TTC549 (cell line): ENCODE results near the gene FIS1.
"Not testable (repeated sequence)": the region's sequence is repeated elsewhere in the genome, so short reads cannot be mapped to it uniquely, and the experiment has no call there.

ENCODE experiments used
- FAIRE-seq: peaks from 2 replicates; lab custom pipeline; 2012; peaks lifted over from hg19 to GRCh38; lab: Jason Lieb, UNC

Gene FIS1

DNA sequence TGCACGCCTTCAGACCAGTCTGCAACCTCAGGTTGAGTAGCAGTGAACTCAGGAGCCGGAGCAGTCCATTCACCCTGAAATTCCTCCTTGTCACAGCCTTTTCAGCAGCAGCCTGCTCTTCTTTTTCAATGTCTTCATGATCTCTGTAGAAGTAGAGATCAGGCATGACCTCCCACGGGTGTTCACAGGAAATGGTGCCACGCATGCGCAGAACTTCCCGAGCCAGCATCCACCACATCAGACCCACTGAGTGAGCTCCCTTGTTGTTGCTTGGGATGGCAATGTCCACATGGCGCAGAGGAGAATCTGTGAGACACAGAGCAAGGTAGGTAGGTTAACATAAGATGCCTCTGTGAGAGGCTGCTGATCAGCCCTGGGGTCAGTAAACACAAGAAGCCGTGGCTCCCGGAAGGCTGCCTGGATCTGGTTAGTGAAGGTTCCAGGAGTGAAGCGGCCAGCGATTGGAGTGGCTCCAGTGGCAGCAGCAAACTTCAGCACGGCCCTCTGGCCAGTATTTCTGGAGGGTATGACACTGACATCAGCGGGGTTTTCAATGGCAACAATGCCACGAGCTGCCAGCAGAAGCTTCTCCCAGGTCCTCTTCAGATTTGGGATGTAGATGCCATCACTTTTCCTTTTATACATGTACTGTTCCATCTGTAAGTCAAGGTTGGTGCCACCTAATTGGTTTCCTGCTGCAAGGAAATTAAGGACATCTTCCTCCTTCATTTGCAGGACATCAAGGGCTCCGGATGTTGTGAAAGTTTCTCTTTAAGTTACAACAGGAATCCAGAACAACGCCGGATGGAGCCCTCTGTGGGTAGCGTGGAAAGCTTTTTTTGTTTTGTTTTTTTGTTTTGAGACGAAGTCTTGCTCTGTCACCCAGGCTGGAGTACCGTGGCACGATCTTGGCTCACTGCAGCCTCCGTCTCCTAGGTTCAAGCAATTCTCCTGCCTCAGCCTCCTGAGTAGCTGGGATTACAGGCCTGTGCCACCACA, 40.8 kb downstream of the FIS1 start:
- FAIRE-seq = not testable (repeated sequence)

DNA sequence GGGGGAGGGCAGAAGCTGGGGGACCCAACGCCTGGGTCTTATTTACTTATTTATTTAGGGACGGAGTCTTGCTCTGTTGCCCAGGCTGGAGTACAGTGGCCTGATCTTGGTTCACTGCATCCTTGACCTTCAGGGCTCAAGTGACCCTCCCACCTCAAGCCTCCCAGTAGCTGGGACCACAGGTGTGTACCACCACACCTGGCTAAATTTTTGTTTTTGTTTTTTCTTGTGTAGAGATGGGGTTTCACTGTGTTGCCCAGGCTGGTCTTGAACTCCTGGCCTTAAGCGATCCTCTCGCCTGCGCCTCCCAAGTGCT, 42.3 kb downstream of the FIS1 start:
- no peak for FAIRE-seq

DNA sequence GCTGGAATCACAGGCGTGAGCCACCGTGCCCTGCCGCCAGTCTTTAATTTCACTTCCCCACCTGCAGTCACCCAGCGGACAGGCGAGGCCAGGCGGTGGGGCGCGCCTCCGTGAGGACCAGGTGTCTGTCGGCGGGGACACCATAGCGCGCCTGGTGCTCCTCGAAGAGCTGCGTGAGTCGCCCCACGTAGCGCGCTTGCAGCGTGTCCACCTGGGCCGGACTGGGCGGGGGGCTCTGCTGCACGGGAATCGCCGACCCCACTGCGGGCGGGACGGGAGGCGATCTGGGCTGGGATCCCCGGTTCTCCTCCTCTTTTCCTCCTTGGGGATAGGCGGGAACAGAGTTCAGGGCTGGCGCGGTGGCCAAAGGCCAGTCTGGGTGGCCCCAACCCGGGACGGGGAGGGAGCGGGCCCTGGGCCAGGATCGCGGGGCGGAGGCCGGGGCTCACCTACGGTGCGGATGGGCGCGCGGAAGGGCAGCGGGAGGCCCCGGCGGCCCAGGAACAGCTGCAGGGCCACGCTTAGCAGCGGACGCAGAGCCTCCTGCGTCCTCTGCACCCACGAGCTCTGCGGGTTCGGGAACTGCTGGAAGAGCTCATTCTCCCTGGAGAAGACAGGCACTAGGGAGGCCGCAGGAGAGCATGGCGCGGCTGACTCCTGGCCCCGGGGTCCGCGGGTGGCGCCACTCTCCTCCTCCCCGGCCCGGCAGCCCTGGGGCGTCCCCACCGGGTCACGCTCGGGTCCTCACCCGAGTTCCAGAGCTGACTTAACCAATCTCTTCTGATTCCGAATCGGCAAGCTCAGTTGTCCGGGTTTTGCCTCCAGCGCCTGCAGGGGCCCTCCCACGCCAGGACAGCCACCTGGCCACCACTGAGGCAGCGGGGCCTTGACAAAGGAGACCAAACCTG, 42.9 kb downstream of the FIS1 start:
- FAIRE-seq = no peak

DNA sequence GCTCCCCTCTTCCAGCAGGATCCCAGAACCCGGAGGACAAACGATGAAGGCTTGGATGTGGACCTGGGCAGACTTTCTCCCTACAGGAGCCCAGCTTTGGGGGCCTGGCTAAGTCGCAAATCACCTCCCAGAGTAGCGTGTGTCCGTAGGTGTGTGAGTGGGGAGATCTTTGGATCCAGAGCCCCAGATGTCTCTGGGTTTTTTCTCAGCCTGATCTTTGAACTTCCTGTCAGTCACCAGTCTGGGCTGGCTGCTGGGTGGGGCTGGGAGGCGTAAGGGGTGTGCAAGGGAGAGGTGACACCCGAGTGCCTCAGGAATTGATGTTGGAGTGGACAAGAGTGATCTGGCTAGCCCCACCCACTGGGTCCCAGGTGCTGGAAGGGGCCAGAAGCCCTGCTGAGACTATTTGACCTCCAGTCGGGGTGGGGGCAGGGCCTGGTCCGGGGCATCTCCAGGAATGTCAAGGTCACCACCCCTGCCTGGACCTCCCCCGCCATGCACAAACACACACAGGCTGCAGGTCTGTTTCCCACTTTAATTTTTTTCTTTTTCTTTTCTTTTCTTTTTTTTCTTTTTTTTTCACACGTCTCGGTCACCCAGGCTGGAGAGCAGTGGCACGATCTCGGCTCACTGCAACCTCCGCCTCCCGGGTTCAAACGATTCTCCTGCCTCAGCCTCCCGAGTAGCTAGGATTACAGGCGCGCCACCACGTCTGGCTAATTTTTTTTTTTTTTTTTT, 43.9 kb downstream of the FIS1 start, which contains the start of gene MOGAT3:
Gene MOGAT3 (minus strand): TSS at position 175 of the 738 bp plus-strand sequence. CDS start 182 bp downstream, outside the sequence.
- FAIRE-seq = no peak

DNA sequence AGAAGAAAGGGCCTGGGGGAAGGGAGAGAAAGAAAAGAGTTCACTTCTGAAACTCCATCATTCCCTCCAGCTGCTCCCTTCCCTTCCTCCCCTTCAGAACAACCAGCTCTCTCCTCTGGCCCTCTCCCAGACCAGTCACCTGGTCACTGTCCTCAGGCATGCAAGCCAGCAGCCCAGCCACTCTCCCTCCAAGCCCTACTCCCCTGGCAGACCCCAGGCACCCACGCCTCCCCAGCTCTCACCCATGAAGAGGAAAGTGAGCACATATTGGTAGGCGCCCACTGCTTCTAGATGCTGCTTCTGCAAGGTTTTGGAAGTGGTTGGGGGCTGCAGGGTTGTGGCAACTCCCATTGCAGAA, 44.4 kb downstream of the FIS1 start:
- no peak for FAIRE-seq

DNA sequence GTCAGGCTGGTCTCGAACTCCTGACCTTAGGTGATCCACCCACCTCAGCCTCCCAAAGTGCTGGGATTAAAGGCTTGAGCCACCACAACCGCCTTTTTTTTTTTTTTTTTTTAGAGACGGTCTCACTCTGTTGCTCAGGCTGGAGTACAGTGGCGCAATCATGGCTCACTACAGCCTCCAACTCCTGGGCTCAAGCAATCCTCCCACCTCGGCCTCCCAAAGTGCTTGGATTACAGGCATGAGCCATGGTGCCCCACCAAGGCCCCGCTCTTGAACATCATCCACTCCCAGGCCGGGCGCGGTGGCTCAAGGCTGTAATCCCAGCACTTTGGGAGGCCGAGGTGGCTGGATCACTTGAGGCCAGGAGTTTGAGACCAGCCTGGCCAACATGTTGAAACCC, 45.4 kb downstream of the FIS1 start:
- not testable (repeated sequence) for FAIRE-seq

DNA sequence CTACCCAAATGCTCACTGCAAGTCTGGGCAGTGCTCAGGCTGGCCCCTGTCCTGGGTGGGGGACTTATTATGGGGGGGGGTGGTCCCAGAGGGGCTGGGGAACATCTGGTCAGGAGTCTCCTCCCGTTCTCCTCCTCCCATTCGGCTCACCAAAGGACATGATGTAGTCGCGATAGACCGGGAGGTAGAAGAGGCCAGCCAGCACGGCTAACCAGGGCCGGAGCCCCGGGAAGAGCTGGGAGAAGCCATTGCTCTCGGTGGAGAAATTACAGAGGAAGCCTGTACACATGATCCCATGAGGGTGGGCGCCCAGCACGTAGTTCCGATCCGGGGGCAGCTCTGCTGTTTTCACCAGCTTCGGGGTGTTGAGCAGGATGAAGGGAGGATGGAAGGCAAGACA, 46.4 kb downstream of the FIS1 start:
- FAIRE-seq = no peak

DNA sequence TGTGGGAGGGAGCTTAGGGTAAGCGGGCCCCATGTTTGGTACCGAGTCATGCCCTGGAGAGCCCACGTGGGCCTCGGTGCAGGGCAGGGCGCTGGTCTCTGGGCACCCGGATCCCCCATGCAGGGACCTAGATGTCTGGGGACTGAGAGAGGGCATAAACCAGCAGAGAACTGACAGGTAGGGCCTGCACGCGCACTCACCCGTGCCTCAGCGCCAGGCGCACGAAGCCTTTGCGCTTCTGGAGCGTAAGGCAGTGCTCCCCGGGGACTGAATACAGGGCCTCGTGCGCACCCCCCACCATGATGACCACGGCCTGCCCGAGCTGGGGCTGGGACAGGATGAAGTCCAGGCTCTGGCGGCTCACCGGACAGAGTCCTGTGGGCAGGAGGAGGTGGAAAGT, 46.9 kb downstream of the FIS1 start:
- no peak for FAIRE-seq

DNA sequence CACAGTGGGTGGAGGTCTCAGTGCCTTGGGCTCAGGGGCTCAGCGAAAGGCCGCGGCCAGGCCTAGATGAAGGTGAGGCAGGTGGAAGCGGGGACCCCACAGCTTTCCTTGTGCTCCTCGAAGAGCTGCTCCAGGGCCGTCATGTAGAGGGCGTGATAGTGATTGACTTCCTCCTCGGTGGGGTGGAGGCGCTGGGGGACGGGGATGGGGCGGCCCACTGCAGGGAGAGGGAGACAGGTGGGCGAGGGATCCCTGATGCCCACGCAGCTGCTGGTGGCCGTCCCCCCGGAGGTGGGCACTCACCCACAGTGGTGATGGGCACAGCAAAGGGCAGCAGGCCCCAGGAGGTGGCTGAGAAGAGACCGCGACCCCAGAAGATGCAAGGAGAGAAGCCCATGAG, 49.0 kb downstream of the FIS1 start:
- no peak for FAIRE-seq
